ENCODE data around the gene TH. TPM values are rescaled to one million over a fixed set of nuclear protein-coding genes. Genes with fewer than 3 reads are reported as not detected.

TH gene
- total and polyA plus RNA-seq, 2 of the 8 experiments (the other 6 are each of a cell fraction or from before 2014, with no cell fraction given), result 0.09 TPM; not detected in 1

DNA sequence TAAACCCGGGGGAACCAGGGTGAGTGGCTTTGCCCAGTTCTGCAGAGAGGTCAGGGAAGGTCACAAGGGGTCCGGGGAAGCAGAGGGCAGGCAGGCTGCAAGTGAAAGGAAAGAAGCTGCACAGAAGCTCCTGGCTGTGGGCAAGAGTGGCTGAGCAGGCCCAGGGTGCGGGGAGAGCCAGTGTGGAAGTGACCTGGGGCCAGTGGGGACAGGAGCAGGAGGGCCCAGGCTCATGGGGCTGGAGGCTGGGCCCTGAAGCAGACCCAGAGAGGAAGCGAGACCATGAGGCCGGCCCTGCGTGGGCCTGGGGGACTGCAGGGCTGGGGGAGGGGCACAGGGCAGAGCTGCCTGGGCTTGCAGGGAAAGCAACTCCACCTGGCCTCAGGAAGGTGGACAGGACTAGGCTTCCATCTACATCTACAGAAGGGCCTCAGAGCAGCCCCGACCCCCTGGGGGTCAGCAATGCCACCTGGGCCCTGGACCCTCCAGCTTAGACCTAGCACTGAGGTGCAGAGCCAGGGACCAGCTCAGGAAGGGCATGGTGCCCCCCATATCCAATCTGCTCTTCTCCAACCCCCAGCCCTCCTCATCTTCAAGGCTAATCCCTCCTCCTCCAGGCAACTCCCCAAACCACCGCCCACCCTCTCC, 44.0 kb downstream of the TH start:
- ChIA-PET CTCF (ENCODE audit: partially characterized antibody) (interaction anchor here (0.9 to 1.6 kb wide), 3 partner anchors 12 to 294 kb away, joined by 3 to 5 read pairs (median 4); partner anchors contain the start of gene SYT8), POLR2A (ENCODE audit: partially characterized antibody) (interaction anchor here (0.6 to 1.0 kb wide), 2 partner anchors 9 to 1035 kb away, joined by 3 read pairs; no protein-coding TSS in a partner anchor)
- H3K56ac ChIP-seq (replicated peaks; ENCODE audit: insufficient read length, low read depth, low read length), result no peak overlapping the region
- no peaks in the 10 kb centered on the region for H3K79me2 ChIP-seq (ENCODE audit: control insufficient read depth in 1 of 2, insufficient read depth in 2 of 2, low read length in 2 of 2)
- no peak overlapping the region for H3K14ac ChIP-seq (ENCODE audit: insufficient read length)
- no peak overlapping the region for H2AK5ac ChIP-seq (ENCODE audit: low read depth, low read length)
- no peak overlapping the region for H2BK12ac ChIP-seq (ENCODE audit: low read depth, low read length)
- no peak overlapping the region for H3K4me3 ChIP-seq (ENCODE audit: extremely low read depth in 1 of 4, insufficient read depth in 2 of 4, low read depth in 3 of 4, low read length in 4 of 4)
- no peak overlapping the region for H3K9ac ChIP-seq (replicated peaks in 1 of 4; ENCODE audit: extremely low read depth in 1 of 4, low read depth in 3 of 4, low read length in 3 of 4)
- no peak overlapping the region; the same call in 1 of the 2 replicates for H3K18ac ChIP-seq (ENCODE audit: extremely low read depth, low read length)
- no peaks in the 10 kb centered on the region; a peak in 1 of 4 replicates for H3K9me3 ChIP-seq (ENCODE audit: insufficient read depth in 2 of 2, low read depth in 1 of 2, low read length in 1 of 2)
- H4K91ac ChIP-seq (replicated peaks; ENCODE audit: insufficient read length, low read length), result no peak overlapping the region
- H3K4ac ChIP-seq (replicated peaks; ENCODE audit: insufficient read length, low read depth, low read length), result no peak overlapping the region
- peaks cover 22% of the 10 kb centered on the region; the same call in 1 of the 2 replicates for H3K23me2 ChIP-seq (ENCODE audit: low read depth, low read length)
- no peak overlapping the region for H2BK5ac ChIP-seq (ENCODE audit: low read depth, low read length)
- H3K36me3 ChIP-seq (ENCODE audit: control insufficient read depth in 2 of 4, insufficient read depth in 4 of 4, low read length in 3 of 4), result no peaks in the 10 kb centered on the region
- H2BK15ac ChIP-seq (ENCODE audit: low read length), result no peak overlapping the region
- H2AFZ ChIP-seq (ENCODE audit: low read length), result no peak overlapping the region
- H4K5ac ChIP-seq (ENCODE audit: insufficient read length, low read depth, low read length), result no peak overlapping the region
- H3K4me1 ChIP-seq (replicated peaks in 1 of 4; ENCODE audit: control insufficient read depth in 3 of 4, insufficient read depth in 4 of 4, low read length in 3 of 4), result no peaks in the 10 kb centered on the region; a peak in 1 of 7 replicates
- H2BK120ac ChIP-seq (replicated peaks; ENCODE audit: low read depth, low read length), result no peak overlapping the region
- no peak overlapping the region for H3K27ac ChIP-seq (ENCODE audit: low read depth, low read length)
- no peak overlapping the region for H2BK20ac ChIP-seq (ENCODE audit: low read length)
- FAIRE-seq, result no peak
- H3K4me2 ChIP-seq (ENCODE audit: insufficient read depth in 1 of 2, low read depth in 2 of 2, low read length in 2 of 2), result no peak overlapping the region
- whole genome bisulfite sequencing, 2 experiments (ENCODE audit: extremely low coverage in 1 of 2, insufficient coverage in 1 of 2, insufficient read length in 1 of 2, insufficient replicate concordance in 2 of 2, low coverage in 1 of 2, low lambda C conversion rate in 2 of 2, missing lambda C conversion rate in 1 of 2), result 87% methylated on average over 8 of the region's 8 CpGs; no CpG with 5 or more reads in 1 of the 2 experiments
- no peak overlapping the region for H3K23ac ChIP-seq (ENCODE audit: insufficient read length)
- no peaks in the 10 kb centered on the region for H3K79me1 ChIP-seq (ENCODE audit: low read depth, low read length)
- peaks cover 0 to 5% (median 0%) of the 10 kb centered on the region in 4 experiments; a peak in 2 of 7 replicates for H3K27me3 ChIP-seq (replicated peaks in 1 of 4; ENCODE audit: control insufficient read depth in 3 of 4, extremely low read depth in 1 of 4, insufficient read depth in 3 of 4, low read length in 3 of 4)
- no peak for DNase-seq (ENCODE audit: low read depth in 1 of 2, low spot score in 2 of 2)
- no peak overlapping the region; the same call in 1 of the 2 replicates for H4K8ac ChIP-seq (ENCODE audit: extremely low read depth, insufficient read depth, low read length)
- H4K20me1 ChIP-seq (replicated peaks in 1 of 2; ENCODE audit: control insufficient read depth in 1 of 2, insufficient read depth in 2 of 2, low read length in 2 of 2), result peaks cover 0 to 8% of the 10 kb centered on the region in 2 experiments
- TF ChIP-seq FOSL1 (IDR thresholded peaks at IDR 0.05; ENCODE audit: insufficient read depth, low read depth, low read length) (no peak), TCF12 (IDR thresholded peaks at IDR 0.05; ENCODE audit: low read depth, low read length) (no peak), BACH1 (IDR thresholded peaks at IDR 0.05; ENCODE audit: low read length) (no peak), PHF8 (conservative IDR thresholded peaks at IDR 0.05; ENCODE audit: low read depth, low read length) (no peak), GTF2F1 (IDR thresholded peaks at IDR 0.05; ENCODE audit: borderline replicate concordance, low read depth, low read length) (no peak), RNF2 (IDR thresholded peaks at IDR 0.05; ENCODE audit: borderline replicate concordance, low read depth, low read length, missing control alignments, poor library complexity, severe bottlenecking) (no peak), CBX8 (IDR thresholded peaks at IDR 0.05; ENCODE audit: borderline replicate concordance, low read depth, low read length) (no peak), SRF (IDR thresholded peaks at IDR 0.05; ENCODE audit: low read depth, low read length) (no peak), ASH2L (IDR thresholded peaks at IDR 0.05; ENCODE audit: low read length) (no peak)
- TF ChIP-seq, protein P1, sequence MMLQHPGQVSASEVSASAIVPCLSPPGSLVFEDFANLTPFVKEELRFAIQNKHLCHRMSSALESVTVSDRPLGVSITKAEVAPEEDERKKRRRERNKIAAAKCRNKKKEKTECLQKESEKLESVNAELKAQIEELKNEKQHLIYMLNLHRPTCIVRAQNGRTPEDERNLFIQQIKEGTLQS (IDR thresholded peaks at IDR 0.05; ENCODE audit: insufficient read depth, low read depth, low read length), result no peak
